HG02588 (cell line): ENCODE data around the gene ATF6.
A peak's percentile ranks its signal among the peaks of the same experiment; 100 is the strongest.
"Not testable (repeated sequence)": the region's sequence is repeated elsewhere in the genome, so short reads cannot be mapped to it uniquely, and the experiment has no call there.

Source experiments
- ATAC-seq: cut with Tn5 transposase; IDR thresholded peaks from one replicate; pipeline ENCODE4 v1.9.1; 2021; ENCODE audit warnings: mild to moderate bottlenecking, moderate library complexity; ENCODE audit not compliant: unreplicated experiment

ATF6 gene, protein sequence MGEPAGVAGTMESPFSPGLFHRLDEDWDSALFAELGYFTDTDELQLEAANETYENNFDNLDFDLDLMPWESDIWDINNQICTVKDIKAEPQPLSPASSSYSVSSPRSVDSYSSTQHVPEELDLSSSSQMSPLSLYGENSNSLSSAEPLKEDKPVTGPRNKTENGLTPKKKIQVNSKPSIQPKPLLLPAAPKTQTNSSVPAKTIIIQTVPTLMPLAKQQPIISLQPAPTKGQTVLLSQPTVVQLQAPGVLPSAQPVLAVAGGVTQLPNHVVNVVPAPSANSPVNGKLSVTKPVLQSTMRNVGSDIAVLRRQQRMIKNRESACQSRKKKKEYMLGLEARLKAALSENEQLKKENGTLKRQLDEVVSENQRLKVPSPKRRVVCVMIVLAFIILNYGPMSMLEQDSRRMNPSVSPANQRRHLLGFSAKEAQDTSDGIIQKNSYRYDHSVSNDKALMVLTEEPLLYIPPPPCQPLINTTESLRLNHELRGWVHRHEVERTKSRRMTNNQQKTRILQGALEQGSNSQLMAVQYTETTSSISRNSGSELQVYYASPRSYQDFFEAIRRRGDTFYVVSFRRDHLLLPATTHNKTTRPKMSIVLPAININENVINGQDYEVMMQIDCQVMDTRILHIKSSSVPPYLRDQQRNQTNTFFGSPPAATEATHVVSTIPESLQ

DNA sequence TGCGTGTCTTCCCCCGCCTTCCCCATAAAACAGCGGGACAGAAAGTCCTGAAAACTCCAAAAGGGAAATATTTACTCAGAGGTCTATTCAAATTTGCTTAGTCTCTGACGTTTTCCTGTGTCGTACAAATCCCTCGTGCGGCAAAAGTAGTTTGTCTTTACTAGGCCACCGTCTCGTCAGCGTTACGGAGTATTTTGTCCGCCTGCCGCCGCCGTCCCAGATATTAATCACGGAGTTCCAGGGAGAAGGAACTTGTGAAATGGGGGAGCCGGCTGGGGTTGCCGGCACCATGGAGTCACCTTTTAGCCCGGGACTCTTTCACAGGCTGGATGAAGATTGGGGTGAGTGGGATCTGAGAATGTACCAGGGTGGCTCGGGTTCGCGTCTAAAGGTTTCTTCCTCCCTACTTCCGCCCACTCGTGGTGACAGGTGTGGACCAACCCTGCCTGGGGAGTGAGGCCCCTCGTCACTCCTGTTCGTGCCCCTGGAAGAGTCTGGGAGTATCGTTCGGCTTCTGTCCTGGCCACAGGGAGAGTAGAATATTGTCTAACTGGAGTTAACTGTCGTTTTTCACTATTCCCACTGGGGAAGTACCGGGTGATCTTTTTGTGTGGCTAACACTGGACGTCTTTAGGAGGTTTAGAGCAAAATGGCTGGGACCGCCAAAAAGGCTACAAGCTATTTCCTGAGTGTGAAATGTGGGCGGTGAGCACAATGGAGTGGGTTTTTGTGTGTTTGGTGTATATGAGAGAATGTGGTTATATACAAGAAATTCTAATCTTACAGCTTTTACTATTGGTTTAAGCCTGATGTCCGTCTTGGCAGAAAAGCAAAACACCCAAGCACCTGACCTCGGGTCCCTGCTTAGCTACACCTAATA lies at the start of gene ATF6:
Gene ATF6, plus strand, starts transcription at position 219 of the 880 bp plus-strand sequence. Its CDS starts 41 bp downstream, at position 260.
- peak; percentile 59 for ATAC-seq

DNA sequence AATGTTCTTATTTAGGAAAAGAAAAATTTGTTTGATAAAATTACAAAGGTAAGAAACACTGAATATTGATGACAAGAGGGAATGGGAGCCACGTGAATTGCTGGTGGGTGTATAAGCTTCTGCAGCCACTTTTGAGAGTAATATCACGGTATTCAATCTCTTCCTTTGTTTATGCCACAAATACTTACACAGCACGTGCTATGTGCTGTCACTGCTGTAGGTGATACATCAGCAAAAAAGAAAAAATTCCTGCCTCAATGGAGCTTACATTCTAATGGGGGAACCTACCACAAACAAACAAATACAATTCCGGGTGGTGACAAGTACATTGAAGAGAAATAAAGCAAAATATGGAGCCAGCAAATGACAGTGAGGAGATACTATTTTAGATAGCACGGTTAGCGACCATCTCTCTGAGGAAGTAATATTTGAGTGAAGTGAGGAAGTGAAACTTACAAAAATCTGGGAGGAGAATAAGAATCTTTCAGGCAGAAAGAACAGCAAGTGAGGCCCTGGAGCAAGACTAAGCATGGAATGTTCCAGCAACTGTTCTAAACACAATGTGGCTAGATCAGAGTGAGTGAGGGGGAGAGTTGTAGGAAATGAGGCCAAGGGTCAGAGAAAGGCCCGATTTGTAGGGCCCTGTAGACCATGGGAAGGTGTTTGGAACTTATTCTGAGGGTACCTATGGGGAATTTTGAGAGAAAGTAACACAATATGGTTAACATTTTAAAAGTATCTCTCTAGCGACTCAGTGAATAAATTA lies 47.4 kb upstream of the ATF6 start:
- peak; percentile 50 for ATAC-seq

DNA sequence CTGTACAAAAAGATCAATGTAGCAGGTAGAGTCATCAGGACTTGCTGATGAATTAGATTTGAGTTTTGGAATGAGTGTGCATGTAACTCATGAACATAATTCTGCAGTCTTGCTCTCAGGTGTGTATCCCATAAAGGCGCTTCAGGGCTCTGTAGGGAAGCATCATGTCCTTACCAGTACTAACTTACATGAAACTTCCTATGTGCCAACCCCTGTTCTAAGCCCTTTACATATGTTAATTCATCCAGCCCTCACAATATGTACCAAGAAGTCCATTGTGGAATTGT lies 46.9 kb upstream of the ATF6 start:
- peak; percentile 31 for ATAC-seq

DNA sequence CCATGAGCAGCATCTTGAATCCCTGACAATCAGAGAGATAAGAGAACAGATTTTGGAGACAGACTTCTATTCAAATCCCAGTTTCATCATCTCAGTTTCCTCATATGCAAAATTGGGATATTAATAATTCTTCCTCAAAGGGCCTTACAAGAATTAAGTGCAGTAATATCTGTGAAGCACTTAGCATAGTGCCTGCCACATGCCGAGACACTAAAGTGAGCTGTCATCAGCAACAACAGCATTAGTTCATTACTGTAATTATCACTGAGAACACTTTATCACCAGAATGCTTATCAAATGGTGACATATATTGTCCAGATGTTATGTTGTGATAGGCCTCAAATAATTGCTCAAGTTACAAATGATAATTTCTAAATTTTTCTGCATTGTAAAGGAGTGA lies 45.7 kb upstream of the ATF6 start:
- no peak for ATAC-seq

DNA sequence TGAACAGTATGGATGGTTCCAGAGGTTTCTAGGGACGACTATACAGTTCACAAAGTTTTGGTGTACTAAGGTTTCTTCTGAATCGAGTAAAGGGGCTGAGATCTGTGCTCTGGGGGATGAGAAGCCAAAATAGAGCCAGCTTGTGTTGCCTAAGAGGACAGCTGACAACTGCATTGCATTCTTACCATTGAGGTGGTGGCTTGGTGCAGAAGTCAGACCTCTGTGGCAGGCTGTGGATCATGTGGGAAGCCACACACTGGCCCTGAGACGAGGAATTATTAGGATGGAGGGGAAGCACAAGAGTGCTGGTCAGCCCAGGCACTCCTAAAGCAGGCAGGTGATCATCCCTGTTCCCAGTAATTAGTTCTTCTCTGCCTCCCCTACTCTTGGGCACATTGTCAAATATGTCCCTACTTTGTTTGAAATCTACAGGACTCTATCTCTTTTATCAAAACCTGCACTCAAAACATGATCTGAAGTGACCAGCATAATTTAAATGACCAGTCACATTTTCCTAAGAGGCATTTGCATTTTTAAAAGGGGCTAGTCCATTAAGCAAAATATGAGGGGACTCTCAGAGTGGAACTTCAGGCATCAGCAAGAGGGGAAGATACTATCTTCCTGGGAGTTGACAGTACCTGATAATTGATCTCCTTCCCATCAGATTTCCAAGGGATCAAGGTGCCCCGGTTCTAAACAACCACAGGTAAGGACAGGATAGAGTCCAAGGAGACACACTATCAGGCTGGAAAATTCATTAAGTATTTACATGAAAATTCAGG lies 45.0 kb upstream of the ATF6 start, which contains the start of gene FCRLB:
Gene FCRLB, plus strand, starts transcription at position 589 of the 782 bp plus-strand sequence. CDS start 1,129 bp downstream, outside the sequence.
- no peak for ATAC-seq

DNA sequence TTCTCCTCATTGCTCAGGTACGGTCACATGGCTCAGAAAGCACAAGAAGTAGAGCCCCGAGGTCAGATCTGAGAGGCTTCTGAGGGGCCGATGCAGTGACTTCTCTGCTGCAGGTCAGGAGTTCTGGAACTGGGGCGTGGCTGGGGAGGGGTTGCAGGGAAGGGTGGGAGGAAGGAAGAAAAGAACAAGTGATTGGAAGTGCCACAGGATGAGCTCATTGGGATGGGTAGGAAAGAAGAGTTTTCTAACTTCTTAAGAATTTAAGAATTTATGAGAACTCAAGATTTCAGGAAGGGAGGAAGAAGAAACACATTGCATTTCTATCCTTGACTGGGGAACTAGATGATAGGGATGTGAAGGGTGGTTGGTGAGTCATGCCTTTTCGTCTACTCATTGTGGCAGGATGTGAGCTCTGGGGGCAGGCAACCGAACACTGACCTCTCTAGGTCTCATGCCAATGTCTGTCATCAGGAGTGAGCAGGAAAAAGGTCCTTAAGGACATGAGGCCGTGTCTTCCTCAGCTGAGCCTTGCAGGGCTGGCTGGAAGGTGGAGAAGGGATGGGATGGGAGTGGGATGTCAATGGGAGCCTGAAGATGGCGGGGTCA lies 44.3 kb upstream of the ATF6 start:
- no peak for ATAC-seq

DNA sequence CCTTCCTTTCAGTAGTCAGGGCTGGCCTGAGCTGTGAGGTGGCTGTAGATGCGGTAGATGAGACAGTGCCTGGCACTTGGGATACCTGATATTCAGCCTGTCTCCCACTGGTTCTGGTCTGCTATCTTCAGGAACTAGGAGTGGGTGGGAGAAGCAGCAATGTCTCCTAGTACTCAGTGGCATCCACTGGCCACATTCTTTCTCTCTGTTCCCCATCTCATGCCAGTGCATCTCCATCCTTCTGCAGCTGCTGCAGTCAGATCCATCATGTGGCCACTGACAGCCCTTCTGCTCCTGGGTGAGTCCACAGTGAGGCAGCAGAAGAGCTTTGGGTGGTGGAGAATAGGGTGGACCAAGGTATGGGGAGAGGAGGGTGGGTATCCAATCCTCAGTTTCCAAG lies 43.7 kb upstream of the ATF6 start:
- ATAC-seq = no peak

DNA sequence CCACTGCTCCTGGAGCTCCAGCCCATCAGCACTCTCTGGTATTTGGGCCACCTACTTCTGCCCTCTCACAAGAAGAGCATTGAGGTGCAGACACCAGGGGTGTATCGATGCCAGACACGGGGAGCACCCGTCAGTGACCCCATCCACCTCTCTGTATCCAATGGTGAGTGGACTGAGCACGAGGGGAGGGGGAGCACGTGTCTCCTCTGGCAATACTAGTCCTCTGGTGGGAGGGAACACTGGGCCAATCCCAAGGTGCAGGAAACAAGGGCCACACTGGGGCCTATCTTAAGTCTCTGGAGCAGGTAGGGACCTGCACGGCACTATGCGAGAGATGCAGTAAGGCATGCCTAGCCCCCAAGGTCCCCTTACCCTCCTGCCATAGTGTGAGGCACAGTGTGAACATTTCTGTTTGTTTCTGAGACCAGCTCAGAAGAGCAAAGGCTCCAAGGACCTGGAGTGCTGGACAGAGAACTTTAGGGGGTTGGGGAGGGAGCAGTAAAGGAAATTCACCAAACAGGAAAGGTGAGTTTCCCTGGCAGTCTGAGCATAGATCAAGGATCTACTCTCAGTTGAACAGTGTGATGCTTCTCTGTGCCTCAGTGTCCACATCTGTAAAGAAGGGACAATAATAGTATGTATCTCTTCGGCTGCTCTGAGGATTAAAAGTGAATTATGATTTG lies 42.5 kb upstream of the ATF6 start:
- ATAC-seq = no peak

DNA sequence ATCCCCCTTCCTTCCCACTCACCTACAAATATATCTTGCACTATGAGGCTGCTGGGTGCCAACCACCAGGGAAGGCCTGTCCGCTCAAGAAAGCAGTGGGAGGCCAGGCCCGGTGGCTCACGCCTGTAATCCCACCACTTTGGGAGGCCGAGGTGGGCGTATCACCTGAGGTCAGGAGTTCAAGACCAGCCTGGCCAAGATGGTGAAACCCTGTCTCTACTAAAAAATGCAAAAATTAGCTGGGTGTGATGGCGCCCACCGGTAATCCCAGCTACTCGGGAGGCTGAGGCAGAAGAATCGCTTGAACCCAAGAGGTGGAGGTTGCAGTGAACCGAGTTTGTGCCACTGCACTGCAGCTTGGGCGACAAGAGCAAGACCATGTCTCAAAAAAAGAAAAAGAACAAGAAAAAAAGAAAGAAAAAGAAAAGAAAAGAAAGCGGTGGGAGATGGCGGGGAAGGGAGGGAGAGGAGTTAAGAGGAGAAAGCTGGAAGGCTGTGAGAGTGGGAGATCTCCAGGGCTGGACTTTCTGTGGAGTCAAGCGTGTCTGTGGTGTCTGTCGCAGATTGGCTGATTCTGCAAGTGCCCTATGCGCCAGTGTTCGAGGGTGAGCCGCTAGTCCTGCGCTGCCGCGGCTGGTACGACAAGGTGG lies 40.7 kb upstream of the ATF6 start:
- ATAC-seq = not testable (repeated sequence)

DNA sequence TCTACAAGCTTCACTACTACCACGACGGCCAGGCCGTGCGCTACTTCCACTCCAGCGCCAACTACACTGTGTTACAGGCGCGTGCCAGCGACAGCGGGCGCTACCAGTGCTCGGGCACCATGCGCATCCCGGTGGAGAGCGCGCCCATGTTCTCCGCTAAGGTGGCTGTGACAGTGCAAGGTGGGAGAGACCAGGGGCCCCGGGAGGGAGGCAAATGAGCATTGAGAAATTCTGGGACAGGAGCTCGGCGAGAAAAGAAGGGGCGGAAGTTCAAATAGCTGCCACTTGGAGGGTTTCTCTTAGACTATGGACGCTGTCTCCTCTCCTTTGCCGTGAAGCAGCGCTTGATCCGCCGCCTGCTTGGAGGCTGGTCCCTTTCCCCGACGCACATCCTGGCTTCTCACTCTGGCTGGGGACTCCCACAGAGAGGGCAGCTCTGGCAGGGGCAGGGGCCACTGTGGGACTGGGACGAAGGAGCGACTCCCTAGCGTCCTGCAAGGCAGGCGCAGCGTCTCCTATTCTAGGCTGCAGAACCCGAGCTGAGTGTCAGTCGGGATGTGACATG lies 40.1 kb upstream of the ATF6 start:
- peak; percentile 21 for ATAC-seq

DNA sequence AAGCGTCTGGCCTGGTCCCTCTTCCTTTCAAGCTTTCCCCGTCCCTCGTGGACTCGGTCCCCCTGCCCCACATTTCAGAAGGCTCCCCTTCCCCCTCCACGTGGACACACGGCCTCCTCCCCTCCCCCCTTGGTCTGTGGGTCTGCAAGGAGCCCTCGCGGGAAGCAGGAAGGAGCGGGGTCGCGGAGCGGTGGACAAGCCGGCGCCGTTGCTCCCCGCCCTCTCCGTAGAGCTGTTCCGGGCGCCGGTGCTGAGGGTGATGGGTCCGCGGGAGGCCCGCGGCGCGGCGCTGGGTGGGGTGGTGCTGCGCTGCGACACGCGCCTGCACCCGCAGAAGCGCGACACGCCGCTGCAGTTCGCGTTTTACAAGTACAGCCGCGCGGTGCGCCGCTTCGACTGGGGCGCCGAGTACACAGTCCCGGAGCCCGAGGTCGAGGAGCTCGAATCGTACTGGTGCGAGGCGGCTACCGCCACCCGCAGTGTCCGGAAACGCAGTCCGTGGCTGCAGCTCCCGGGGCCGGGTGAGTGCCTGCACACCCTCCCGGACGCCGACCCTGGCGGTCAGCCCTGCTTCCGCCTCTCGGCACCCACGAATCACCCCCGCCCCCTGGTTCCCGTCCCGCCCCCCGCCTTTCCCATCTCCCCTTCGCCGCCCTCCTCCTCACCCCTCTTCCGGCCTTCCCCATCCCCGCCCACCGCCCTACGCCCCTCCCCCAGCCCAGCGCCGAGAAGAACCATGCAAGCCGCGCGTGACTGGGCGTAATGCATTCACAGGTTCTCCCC lies 39.5 kb upstream of the ATF6 start:
- ATAC-seq = peak; percentile 54

DNA sequence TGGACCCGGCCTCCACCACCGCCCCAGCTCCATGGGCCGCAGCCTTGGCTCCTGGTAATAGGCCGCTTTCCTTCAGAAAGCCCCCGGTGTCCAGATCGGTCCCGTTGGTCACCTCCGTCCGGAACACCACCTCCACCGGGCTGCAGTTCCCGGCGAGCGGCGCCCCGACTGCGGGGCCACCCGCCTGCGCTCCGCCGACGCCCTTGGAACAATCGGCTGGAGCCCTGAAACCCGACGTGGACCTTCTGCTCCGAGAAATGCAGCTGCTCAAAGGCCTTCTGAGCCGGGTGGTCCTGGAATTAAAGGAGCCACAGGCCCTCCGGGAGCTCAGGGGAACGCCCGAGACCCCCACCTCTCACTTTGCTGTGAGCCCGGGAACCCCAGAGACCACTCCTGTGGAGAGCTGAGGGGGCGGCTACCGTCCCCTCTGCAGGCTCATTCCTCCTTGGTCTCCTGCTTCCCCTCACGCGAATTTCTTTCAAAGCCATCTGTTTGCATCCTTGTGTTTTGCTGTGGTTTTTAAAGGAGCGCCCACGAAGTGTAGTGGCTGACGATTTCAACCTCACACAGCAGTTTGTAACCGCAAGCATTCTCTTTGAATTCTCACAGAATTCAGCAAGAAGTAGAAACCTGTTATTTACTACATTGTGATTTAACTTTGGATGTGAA lies 38.7 kb upstream of the ATF6 start:
- peak; percentile 16 for ATAC-seq

DNA sequence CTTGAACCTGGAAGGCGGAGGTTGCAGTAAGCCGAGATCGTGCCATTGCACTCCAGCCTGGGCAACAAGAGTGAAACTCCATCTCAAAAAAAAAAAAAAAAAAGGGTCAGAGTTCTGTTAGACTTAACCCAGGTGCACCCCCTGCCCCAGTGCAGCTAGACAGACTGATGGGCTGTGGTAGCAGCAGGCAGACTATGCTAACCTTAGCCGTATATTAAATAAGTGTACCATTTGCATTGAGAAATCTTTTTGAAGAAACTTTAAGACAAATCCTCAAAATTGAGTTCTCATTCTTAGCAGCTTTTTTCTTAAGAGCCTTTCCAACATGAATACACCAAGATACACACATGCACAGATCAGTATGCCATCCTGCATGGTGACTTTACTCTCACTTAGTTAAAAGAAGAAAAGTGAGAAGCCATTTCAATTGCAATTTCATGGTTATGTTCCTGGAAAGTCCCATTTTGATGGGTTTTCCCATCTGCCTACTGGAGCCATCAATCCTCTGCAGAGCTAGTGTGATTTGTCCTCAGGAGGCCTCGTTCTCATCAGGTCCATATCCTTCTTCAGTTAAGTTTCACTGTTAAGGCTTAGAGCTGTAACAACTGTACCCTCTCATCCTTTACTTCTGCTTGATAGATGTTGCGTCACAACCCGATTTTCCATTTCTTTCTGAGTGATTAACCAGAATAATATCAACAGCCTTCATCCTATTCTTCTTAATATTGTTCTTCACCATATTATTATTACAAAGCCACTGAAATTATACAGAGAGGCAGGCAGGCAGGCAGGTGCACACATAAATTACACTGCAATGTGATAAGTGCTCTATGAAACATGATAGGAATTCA lies 37.5 kb upstream of the ATF6 start:
- ATAC-seq = no peak

DNA sequence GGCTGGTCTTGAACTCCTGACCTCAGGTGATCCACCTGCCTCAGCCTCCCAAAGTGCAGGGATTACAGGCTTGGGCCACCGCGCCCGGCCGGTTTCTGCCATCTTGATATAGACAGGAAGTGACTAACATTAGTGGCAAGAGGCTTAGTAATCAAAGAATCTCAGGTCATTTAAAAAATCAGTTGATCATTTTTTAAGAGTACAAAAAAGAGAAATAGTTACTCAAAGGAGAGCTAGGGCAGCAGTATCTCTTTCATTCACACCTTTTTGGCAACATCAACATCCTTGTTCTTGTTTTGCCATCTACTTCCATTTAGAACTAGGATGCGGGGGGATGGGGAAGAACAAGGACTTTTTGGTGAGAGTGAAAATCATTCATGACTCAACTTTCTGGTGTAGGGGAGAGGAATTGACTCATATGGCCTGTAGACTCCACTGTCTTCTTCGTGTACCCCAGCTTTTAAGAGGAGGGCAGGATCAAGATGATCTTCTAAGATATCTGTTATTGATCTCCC lies 36.0 kb upstream of the ATF6 start:
- no peak for ATAC-seq

DNA sequence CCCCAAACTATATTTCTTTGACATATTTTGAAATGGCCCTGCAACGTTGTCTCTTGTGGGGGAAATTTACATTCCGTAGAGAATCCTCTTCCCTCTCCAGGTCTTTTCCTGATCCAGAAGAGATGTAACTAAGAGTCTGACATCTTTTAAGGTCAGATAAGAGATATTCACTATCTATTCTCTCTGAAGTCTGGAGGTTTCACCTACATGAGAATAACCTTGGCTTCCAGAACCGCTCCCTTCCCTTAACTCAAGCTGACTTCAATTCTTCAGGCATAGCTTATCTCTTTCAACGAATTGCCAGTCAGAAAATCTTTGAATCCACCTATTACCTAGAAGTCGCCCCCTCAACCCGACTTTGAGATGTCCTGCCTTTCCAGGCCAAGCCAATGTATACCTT lies 34.9 kb upstream of the ATF6 start:
- ATAC-seq = no peak
